ENCODE measurements around the gene ARAP3.
A peak's percentile ranks its signal among the peaks of the same experiment; 100 is the strongest.

GRCh38 chr5:141637767-141638419, 44.1 kb downstream of the ARAP3 start:
- TF ChIP-seq, protein P1, sequence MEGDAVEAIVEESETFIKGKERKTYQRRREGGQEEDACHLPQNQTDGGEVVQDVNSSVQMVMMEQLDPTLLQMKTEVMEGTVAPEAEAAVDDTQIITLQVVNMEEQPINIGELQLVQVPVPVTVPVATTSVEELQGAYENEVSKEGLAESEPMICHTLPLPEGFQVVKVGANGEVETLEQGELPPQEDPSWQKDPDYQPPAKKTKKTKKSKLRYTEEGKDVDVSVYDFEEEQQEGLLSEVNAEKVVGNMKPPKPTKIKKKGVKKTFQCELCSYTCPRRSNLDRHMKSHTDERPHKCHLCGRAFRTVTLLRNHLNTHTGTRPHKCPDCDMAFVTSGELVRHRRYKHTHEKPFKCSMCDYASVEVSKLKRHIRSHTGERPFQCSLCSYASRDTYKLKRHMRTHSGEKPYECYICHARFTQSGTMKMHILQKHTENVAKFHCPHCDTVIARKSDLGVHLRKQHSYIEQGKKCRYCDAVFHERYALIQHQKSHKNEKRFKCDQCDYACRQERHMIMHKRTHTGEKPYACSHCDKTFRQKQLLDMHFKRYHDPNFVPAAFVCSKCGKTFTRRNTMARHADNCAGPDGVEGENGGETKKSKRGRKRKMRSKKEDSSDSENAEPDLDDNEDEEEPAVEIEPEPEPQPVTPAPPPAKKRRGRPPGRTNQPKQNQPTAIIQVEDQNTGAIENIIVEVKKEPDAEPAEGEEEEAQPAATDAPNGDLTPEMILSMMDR (IDR thresholded peaks at IDR 0.05): peak in 5 of 7 experiments; percentile 14 to 29 (median 24)
- TF ChIP-seq POLR2A (IDR thresholded peaks at IDR 0.05): no peak

All from body of pancreas (tissue), 4 donors.